ENCODE results near the gene CDK5RAP2. TPM values are rescaled to one million over a fixed set of nuclear protein-coding genes. Genes with fewer than 3 reads are reported as not detected.

The CDK5RAP2 gene
- total RNA-seq, 1 donor from 2014 or later, result 40.4 TPM

GRCh38 chr9:120394058-120394669 is 185.8 kb downstream of the CDK5RAP2 start:
- H3K27ac Mint-ChIP-seq (ENCODE audit: unreplicated experiment), result peak overlapping the region; percentile 39
- peaks cover 56% of the 10 kb centered on the region for H3K4me1 Mint-ChIP-seq (ENCODE audit: low read depth)
- no peaks in the 10 kb centered on the region for H3K27me3 Mint-ChIP-seq (ENCODE audit: low read depth)
- no peak for TF ChIP-seq CTCF (IDR thresholded peaks at IDR 0.05)
- H3K4me3 Mint-ChIP-seq (ENCODE audit: unreplicated experiment), result peak overlapping the region; percentile 48
- H3K36me3 Mint-ChIP-seq (ENCODE audit: low read depth), result peaks cover 32% of the 10 kb centered on the region
- H3K9me3 Mint-ChIP-seq (ENCODE audit: low read depth), result no peaks in the 10 kb centered on the region
- DNase-seq (ENCODE audit: low spot score), result no peak

- Mint-ChIP-seq H3K9me3 (ENCODE audit: low read depth) (no peaks in the 10 kb centered on the region), H3K4me1 (ENCODE audit: low read depth) (peaks cover 58% of the 10 kb centered on the region), H3K4me3 (ENCODE audit: unreplicated experiment) (no peak overlapping the region), H3K27me3 (ENCODE audit: low read depth) (no peaks in the 10 kb centered on the region), H3K27ac (ENCODE audit: unreplicated experiment) (peak overlapping the region; percentile 39), H3K36me3 (ENCODE audit: low read depth) (peaks cover 38% of the 10 kb centered on the region)
- no peak for DNase-seq (ENCODE audit: low spot score)
- TF ChIP-seq CTCF (IDR thresholded peaks at IDR 0.05), result peak; percentile 16
Measured at GRCh38 chr9:120393386-120394057, 186.4 kb downstream of the CDK5RAP2 start.

DNA sequence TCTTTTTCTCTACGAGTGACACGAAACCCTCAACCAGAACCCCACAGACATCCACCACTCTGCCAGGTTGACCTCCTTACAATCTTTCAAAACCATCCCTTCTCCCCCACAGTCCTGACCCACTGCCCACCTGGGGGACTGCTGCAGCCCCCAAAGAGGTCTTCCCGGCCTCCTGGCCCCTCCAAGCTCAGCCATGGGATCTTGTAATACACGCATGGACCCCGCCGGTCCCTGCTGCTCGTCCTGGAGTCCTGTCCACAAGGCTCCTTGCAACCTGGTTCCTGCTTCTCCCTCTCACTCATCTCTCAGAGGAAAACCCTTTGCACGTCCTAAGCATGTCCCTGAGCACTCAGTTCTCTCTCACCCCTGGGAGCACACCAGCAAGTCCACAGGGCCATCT is 187.3 kb downstream of the CDK5RAP2 start:
- Mint-ChIP-seq H3K36me3 (ENCODE audit: low read depth) (peaks cover 37% of the 10 kb centered on the region), H3K4me3 (ENCODE audit: unreplicated experiment) (no peak overlapping the region), H3K4me1 (ENCODE audit: low read depth) (peaks cover 57% of the 10 kb centered on the region), H3K9me3 (ENCODE audit: low read depth) (no peaks in the 10 kb centered on the region), H3K27me3 (ENCODE audit: low read depth) (no peaks in the 10 kb centered on the region), H3K27ac (ENCODE audit: unreplicated experiment) (no peak overlapping the region)
- no peak for DNase-seq (ENCODE audit: low spot score)
- TF ChIP-seq CTCF (IDR thresholded peaks at IDR 0.05), result no peak

DNA sequence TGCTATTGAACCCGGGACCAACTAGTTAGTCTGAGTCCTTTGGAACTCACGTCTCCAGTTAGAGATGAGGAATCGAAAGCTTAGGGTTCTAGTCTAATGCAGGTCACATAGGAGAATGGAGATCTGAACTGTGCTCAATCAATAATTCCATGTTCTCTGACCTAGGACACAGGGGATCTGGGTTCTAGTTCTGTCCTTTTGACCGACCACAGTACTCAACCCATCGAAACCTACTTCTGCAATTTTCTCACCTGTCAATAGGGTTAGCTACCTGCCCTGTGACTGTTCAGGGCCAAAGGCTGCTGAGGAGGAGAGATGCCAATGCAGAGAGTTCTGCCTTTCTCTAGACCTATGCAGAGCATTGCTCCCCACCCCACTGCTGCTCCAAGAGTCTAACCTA is 187.7 kb downstream of the CDK5RAP2 start:
- peaks cover 56% of the 10 kb centered on the region for H3K4me1 Mint-ChIP-seq (ENCODE audit: low read depth)
- H3K4me3 Mint-ChIP-seq (ENCODE audit: unreplicated experiment), result no peak overlapping the region
- DNase-seq (ENCODE audit: low spot score), result no peak
- H3K9me3 Mint-ChIP-seq (ENCODE audit: low read depth), result no peaks in the 10 kb centered on the region
- TF ChIP-seq CTCF (IDR thresholded peaks at IDR 0.05), result no peak
- H3K36me3 Mint-ChIP-seq (ENCODE audit: low read depth), result peaks cover 37% of the 10 kb centered on the region
- H3K27ac Mint-ChIP-seq (ENCODE audit: unreplicated experiment), result no peak overlapping the region
- H3K27me3 Mint-ChIP-seq (ENCODE audit: low read depth), result no peaks in the 10 kb centered on the region

GRCh38 chr9:120391691-120392090 is 188.3 kb downstream of the CDK5RAP2 start:
- Mint-ChIP-seq H3K4me1 (ENCODE audit: low read depth) (peaks cover 56% of the 10 kb centered on the region), H3K4me3 (ENCODE audit: unreplicated experiment) (no peak overlapping the region), H3K27ac (ENCODE audit: unreplicated experiment) (no peak overlapping the region), H3K9me3 (ENCODE audit: low read depth) (no peaks in the 10 kb centered on the region), H3K36me3 (ENCODE audit: low read depth) (peaks cover 37% of the 10 kb centered on the region), H3K27me3 (ENCODE audit: low read depth) (no peaks in the 10 kb centered on the region)
- DNase-seq (ENCODE audit: low spot score), result no peak
- no peak for TF ChIP-seq CTCF (IDR thresholded peaks at IDR 0.05)
